GM21447 (cell line): ENCODE measurements around the gene NLRP4.

ENCODE experiments used
- ATAC-seq: cut with Tn5 transposase; IDR thresholded peaks from one replicate; pipeline ENCODE4 v1.9.1; 2021; ENCODE audit not compliant: unreplicated experiment

NLRP4 gene, protein sequence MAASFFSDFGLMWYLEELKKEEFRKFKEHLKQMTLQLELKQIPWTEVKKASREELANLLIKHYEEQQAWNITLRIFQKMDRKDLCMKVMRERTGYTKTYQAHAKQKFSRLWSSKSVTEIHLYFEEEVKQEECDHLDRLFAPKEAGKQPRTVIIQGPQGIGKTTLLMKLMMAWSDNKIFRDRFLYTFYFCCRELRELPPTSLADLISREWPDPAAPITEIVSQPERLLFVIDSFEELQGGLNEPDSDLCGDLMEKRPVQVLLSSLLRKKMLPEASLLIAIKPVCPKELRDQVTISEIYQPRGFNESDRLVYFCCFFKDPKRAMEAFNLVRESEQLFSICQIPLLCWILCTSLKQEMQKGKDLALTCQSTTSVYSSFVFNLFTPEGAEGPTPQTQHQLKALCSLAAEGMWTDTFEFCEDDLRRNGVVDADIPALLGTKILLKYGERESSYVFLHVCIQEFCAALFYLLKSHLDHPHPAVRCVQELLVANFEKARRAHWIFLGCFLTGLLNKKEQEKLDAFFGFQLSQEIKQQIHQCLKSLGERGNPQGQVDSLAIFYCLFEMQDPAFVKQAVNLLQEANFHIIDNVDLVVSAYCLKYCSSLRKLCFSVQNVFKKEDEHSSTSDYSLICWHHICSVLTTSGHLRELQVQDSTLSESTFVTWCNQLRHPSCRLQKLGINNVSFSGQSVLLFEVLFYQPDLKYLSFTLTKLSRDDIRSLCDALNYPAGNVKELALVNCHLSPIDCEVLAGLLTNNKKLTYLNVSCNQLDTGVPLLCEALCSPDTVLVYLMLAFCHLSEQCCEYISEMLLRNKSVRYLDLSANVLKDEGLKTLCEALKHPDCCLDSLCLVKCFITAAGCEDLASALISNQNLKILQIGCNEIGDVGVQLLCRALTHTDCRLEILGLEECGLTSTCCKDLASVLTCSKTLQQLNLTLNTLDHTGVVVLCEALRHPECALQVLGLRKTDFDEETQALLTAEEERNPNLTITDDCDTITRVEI

DNA sequence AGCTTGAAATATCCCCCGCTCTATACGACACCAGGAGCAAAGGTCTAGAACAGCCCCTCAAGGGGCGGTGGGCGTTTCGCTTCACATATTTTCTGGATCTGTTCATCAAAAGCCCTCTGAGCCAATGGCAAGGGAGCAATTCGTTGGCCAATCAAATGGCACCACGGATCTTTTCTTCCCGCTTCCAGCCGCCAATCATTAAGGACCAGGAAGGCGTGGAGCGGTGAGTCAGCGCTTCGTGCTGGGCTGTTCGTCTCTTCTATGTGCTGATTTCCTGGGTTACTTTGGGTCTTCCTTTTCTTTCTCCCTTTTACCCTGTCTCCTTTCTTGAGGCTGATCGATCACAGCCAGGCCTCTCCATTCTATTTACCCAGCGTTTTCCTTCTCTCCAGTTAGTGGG, at the start of gene NLRP4:
Gene NLRP4 (plus strand): TSS at position 201 of the 400 bp plus-strand sequence. CDS start 15,541 bp downstream, outside the sequence.
- ATAC-seq, result no peak

DNA sequence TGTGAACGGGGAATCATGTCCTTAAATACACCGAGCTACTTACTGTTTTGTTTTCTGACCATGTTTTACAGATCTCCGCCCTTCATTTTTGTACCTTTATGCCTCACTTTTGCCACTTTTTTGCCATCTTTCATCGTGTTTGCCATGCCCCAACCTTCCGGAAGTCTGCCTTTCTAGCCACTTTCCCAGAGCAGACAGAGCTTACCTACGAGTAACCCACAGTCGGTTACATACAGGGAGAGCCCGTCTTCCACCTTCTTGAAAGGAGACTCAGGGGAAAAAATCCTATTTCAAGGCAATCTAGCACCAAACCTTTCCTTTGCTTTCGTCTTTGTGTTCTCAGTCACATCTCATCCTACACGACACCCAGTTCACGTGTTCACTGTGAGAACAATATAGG, 41.3 kb upstream of the NLRP4 start:
- ATAC-seq, result no peak

GRCh38 chr19:55801416-55801815, 34.9 kb upstream of the NLRP4 start:
- no peak for ATAC-seq

DNA sequence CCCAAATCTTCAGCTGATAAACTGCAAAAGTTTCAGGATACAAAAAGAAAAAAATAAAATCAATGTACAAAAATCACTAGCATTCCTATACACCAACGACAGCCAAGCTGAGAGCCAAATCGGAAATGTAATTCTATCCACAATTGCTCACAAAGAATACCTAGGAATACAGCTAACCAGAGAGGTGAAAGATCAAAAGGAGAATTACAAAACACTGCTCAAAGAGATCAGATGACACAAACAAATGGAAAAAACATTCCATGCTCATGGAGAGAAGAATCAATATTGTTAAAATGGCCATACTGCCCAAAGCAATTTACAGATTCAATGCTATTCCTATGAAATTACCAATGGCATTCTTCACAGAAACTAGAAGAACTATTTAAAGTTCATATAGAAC, 34.1 kb upstream of the NLRP4 start:
- no peak for ATAC-seq

- ATAC-seq, result no peak
These were observed 26.8 kb upstream of the NLRP4 start for GRCh38 chr19:55809381-55810058.

DNA sequence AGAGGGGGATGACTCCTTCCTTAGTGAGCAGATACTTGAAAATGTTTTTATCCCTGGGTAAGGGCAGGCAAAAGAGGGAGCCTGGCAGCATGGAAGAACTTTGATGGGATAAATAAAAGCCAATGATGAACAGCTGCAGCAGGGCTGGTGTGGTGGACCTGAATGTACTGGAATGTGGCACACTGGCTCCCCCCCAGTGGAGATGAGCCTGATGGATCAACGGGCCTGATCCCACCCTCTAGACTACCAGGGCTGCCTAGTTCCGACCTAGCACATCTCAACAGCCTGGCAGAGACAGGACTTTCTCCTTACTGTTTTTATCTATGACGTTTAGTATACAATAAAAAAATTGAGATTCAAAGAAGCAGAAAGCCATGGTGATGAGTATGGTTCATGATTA, 25.0 kb upstream of the NLRP4 start:
- no peak for ATAC-seq

GRCh38 chr19:55812449-55812848, 23.9 kb upstream of the NLRP4 start:
- ATAC-seq, result no peak

DNA sequence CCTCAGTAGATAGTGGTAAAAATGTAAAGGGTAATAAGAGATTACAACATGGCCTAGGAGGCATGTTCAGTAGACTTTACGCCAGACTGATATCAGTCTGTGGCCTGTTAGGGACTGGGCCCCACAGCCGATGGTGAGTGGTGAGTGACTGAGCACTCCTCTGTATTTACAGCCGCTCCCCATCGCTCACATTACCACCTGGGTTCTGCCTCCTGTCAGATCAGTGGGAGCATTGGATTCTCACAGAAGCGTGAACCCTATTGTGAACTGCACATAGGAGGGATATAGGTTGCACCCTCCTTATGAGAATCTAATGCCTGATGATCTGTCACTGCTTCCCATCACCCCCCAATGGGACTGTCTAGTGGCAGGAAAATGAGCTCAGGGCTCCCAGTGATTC, 22.4 kb upstream of the NLRP4 start:
- ATAC-seq, result no peak

DNA sequence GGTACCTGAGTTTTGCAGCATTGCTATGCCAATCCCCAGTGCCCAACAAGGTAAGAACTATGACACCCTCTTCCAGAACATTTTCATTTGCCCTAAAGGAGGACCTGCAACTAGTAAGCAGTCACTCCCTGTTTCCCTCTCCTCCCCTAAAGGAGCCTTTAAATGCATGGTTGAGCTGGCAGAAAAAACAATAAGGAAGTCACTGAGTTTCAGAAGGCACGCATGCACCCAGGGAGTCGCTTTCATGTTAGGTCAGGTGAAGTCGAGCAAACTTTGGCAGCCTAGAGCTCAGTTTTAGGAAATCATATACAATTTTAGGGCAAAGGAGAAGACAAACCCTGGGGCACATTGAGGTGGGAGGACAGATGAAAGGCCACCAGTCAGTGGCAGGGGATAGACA, 16.3 kb upstream of the NLRP4 start:
- no peak for ATAC-seq

- no peak for ATAC-seq
These were observed 5.7 kb upstream of the NLRP4 start for GRCh38 chr19:55830656-55831055.

GRCh38 chr19:55831846-55832245, 4.5 kb upstream of the NLRP4 start, which contains the start of gene NLRP11:
Gene NLRP11 (minus strand): TSS chr19:55831999. CDS start chr19:55818174, 13,825 bp downstream.
- ATAC-seq, result no peak

GRCh38 chr19:55832676-55833075, 3.7 kb upstream of the NLRP4 start:
- no peak for ATAC-seq

GRCh38 chr19:55838251-55838650, 1.9 kb downstream of the NLRP4 start:
- no peak for ATAC-seq

- ATAC-seq, result no peak
These were observed 2.6 kb downstream of the NLRP4 start for GRCh38 chr19:55838906-55839305.

GRCh38 chr19:55855160-55855559, 18.8 kb downstream of the NLRP4 start:
- ATAC-seq, result no peak

GRCh38 chr19:55857149-55857548, 20.8 kb downstream of the NLRP4 start:
- no peak for ATAC-seq

- ATAC-seq, result no peak
These were observed 21.6 kb downstream of the NLRP4 start for GRCh38 chr19:55857974-55858373.

- ATAC-seq, result no peak
These were observed 22.1 kb downstream of the NLRP4 start for GRCh38 chr19:55858401-55858800.

DNA sequence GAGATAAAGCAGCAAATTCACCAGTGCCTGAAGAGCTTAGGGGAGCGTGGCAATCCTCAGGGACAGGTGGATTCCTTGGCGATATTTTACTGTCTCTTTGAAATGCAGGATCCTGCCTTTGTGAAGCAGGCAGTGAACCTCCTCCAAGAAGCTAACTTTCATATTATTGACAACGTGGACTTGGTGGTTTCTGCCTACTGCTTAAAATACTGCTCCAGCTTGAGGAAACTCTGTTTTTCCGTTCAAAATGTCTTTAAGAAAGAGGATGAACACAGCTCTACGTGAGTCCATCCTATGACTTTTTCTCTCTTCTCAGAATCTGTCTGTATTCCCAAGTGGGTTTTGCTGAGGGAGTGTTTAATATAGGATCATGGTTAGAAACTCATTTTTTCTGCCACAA, 22.6 kb downstream of the NLRP4 start:
- ATAC-seq, result no peak

- no peak for ATAC-seq
These were observed 30.2 kb downstream of the NLRP4 start for GRCh38 chr19:55866521-55866920.

DNA sequence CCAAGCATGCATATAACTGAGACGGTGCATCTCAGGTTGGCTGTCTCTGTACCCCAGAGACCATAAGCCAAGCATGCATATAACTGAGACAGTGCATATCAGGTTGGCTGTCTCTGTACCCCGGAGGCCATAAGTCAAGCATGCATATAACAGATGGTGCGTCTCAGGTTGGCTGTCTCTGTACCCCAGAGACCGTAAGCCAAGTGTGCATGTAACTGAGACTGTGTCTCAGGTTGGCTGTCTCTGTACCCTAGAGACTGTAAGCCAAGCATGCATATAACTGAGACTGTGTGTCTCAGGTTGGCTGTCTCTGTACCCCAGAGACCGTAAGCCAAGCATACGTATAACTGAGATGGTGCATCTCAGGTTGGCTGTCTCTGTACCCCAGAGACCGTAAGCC, 30.8 kb downstream of the NLRP4 start:
- no peak for ATAC-seq
